ENCODE results near the gene VGLL1.

The VGLL1 gene

GRCh38 chrX:136574548-136574947 lies 42.5 kb downstream of the VGLL1 start (continued):
- TF ChIP-seq ZNF521 (tag by site-specific recombination; IDR thresholded peaks at IDR 0.05) (no peak), HIC1 (tag by site-specific recombination; IDR thresholded peaks at IDR 0.05) (no peak), ZNF138 (tag by site-specific recombination; IDR thresholded peaks at IDR 0.05; ENCODE audit: borderline replicate concordance) (no peak), ZNF148 (tag by site-specific recombination; IDR thresholded peaks at IDR 0.05; ENCODE audit: borderline replicate concordance) (no peak), ZNF629 (tag by site-specific recombination; IDR thresholded peaks at IDR 0.05) (no peak), ZBTB21 (tag by site-specific recombination; IDR thresholded peaks at IDR 0.05) (no peak), ZNF114 (tag by site-specific recombination; IDR thresholded peaks at IDR 0.05) (no peak), SCRT1 (tag by site-specific recombination; IDR thresholded peaks at IDR 0.05; ENCODE audit: borderline replicate concordance) (no peak), ZNF621 (tag by site-specific recombination; IDR thresholded peaks at IDR 0.05) (no peak), OVOL3 (tag by site-specific recombination; IDR thresholded peaks at IDR 0.05) (no peak), ZNF350 (tag by site-specific recombination; IDR thresholded peaks at IDR 0.05) (peak; percentile 38; the same call in 1 of the 2 replicates), ZNF24 (tag by site-specific recombination; IDR thresholded peaks at IDR 0.05) (no peak), ZNF214 (tag by site-specific recombination; IDR thresholded peaks at IDR 0.05; ENCODE audit: borderline replicate concordance) (no peak), ZNF660 (tag by site-specific recombination; IDR thresholded peaks at IDR 0.05) (0 out of 2 replicates have a peak, but pooled peaks have one; percentile 41), ZNF585B (tag by site-specific recombination; IDR thresholded peaks at IDR 0.05) (no peak), ZNF335 (tag by site-specific recombination; conservative IDR thresholded peaks at IDR 0.05) (0 out of 2 replicates have a peak, but pooled peaks have one; percentile 7), MZF1 (tag by site-specific recombination; IDR thresholded peaks at IDR 0.05; ENCODE audit: borderline replicate concordance) (no peak), ZSCAN23 (tag by site-specific recombination; IDR thresholded peaks at IDR 0.05) (no peak), ZNF223 (tag by site-specific recombination; IDR thresholded peaks at IDR 0.05) (no peak)

GRCh38 chrX:136577552-136577951 lies 45.5 kb downstream of the VGLL1 start:
- Histone ChIP-seq H3K4me3 (ENCODE audit: low read depth, low read length) (no peak overlapping the region), H3K27ac (ENCODE audit: extremely low read depth, low read depth, low read length) (no peak overlapping the region), H3K36me3 (ENCODE audit: control insufficient read depth in 2 of 2, insufficient read depth in 1 of 2, low read length in 2 of 2) (no peaks in the 10 kb centered on the region), H3K4me1 (ENCODE audit: control insufficient read depth, insufficient read depth, low read length) (peaks cover 8% of the 10 kb centered on the region; the same call in 1 of the 2 replicates), H3K9me3 (ENCODE audit: control insufficient read depth, insufficient read depth, low read depth, low read length) (no peaks in the 10 kb centered on the region; the same call in 1 of the 2 replicates)
- CTCF ChIA-PET, result interaction anchor here (0.5 to 2.3 kb wide), 25 partner anchors 9 to 581 kb away, joined by 3 to 15 read pairs (median 4); partner anchors contain the start of genes HTATSF1 and VGLL1
- TF ChIP-seq ZNF366 (tag by site-specific recombination; conservative IDR thresholded peaks at IDR 0.05), result no peak
- TF ChIP-seq PRDM10 (tag by site-specific recombination; IDR thresholded peaks at IDR 0.05), result no peak
- TF ChIP-seq ZSCAN30 (tag by site-specific recombination; IDR thresholded peaks at IDR 0.05), result no peak
- TF ChIP-seq YY2 (tag by site-specific recombination; IDR thresholded peaks at IDR 0.05), result no peak
- TF ChIP-seq CTCF (tag by site-specific recombination; IDR thresholded peaks at IDR 0.05), result peak; percentile 66; the same call in 1 of the 2 replicates
- TF ChIP-seq ZNF654 (tag by site-specific recombination; IDR thresholded peaks at IDR 0.05; ENCODE audit: low read depth), result peak; percentile 79
- peak; percentile 84 for TF ChIP-seq ZNF660 (tag by site-specific recombination; IDR thresholded peaks at IDR 0.05)
- TF ChIP-seq ZFP69B (tag by site-specific recombination; IDR thresholded peaks at IDR 0.05), result no peak
- TF ChIP-seq ZBTB8A (tag by site-specific recombination; IDR thresholded peaks at IDR 0.05), result no peak
- TF ChIP-seq PRDM1 (tag by site-specific recombination; IDR thresholded peaks at IDR 0.05), result 0 out of 2 replicates have a peak, but pooled peaks have one; percentile 44
- POLR2A ChIA-PET, result interaction anchor here (0.6 to 0.7 kb wide), 2 partner anchors 117 to 354 kb away, joined by 3 to 4 read pairs; no protein-coding TSS in a partner anchor

Data from HEK293 (cell line).